Keratinocyte (primary cell): ENCODE data around the gene HELQ. TPM values are rescaled to one million over a fixed set of nuclear protein-coding genes. Genes with fewer than 3 reads are reported as not detected.

ENCODE experiments used
- DNase-seq: peaks from one replicate; pipeline ENCODE4 v3.0.0-alpha.2; 2011; ENCODE audit warnings: low read depth, missing footprints, low spot score
- FAIRE-seq: peaks from 2 replicates; lab custom pipeline; 2011; peaks lifted over from hg19 to GRCh38; lab: Jason Lieb, UNC
- H2AFZ ChIP-seq: 2 replicates; pipeline ENCODE4 v1.6.0; 2012; ENCODE audit warnings: low read length, control low read depth, inconsistent platforms; ENCODE audit not compliant: control insufficient read depth
- H3K27ac ChIP-seq: 2 replicates; pipeline ENCODE4 v1.5.1; 2011; ENCODE audit warnings: low read length; ENCODE audit not compliant: control insufficient read depth, insufficient read depth
- H3K27me3 ChIP-seq: 3 replicates; pipeline ENCODE4 v1.6.0; 2011; ENCODE audit warnings: low read length; ENCODE audit not compliant: control insufficient read depth, insufficient read depth; ENCODE audit errors: extremely low read depth
- H3K36me3 ChIP-seq, 2 experiments: 2 replicates in 1 of 2; 3 replicates in 1 of 2; pipeline ENCODE4 v1.5.1; 2011; ENCODE audit warnings: low read length in 2 of 2, mild to moderate bottlenecking in 1 of 2; ENCODE audit not compliant: control insufficient read depth in 2 of 2, insufficient read depth in 2 of 2; ENCODE audit errors: extremely low read depth in 1 of 2
- H3K4me1 ChIP-seq: 3 replicates; pipeline ENCODE4 v1.5.1; 2011; ENCODE audit warnings: low read length; ENCODE audit not compliant: control insufficient read depth, insufficient read depth; ENCODE audit errors: extremely low read depth
- H3K4me2 ChIP-seq: 3 replicates; pipeline ENCODE4 v1.6.0; 2011; ENCODE audit warnings: low read depth, low read length; ENCODE audit not compliant: control insufficient read depth, insufficient read depth; ENCODE audit errors: extremely low read depth
- H3K4me3 ChIP-seq, 3 experiments: fragments of 200-600 bp in 1 of 3; sonication (generic) in 1 of 3; 2 replicates in 2 of 3; 3 replicates in 1 of 3; pipeline ENCODE4 v1.5.1; 2011 to 2016; ENCODE audit warnings: low read length in 3 of 3, mild to moderate bottlenecking in 3 of 3, control low read depth in 2 of 3, inconsistent platforms in 1 of 3, low read depth in 1 of 3, mixed read lengths in 1 of 3, mixed run types in 1 of 3, moderate library complexity in 1 of 3; ENCODE audit not compliant: control insufficient read depth in 2 of 3, insufficient read depth in 2 of 3; ENCODE audit errors: extremely low read depth in 1 of 3
- H3K79me2 ChIP-seq: 2 replicates; pipeline ENCODE4 v1.6.0; 2012; ENCODE audit warnings: low read length; ENCODE audit not compliant: control insufficient read depth, insufficient read depth
- H3K9ac ChIP-seq: 3 replicates; pipeline ENCODE4 v1.6.0; 2011; ENCODE audit warnings: low read length; ENCODE audit not compliant: control insufficient read depth, insufficient read depth; ENCODE audit errors: extremely low read depth
- H3K9me1 ChIP-seq: 3 replicates; pipeline ENCODE4 v1.6.0; 2011; ENCODE audit warnings: low read length; ENCODE audit not compliant: control insufficient read depth, insufficient read depth; ENCODE audit errors: extremely low read depth
- H3K9me3 ChIP-seq: 2 replicates; pipeline ENCODE4 v1.5.1; 2012; ENCODE audit warnings: low read depth, low read length; ENCODE audit not compliant: control insufficient read depth
- H4K20me1 ChIP-seq: 3 replicates; pipeline ENCODE4 v1.6.0; 2011; ENCODE audit warnings: low read length; ENCODE audit not compliant: control insufficient read depth, insufficient read depth; ENCODE audit errors: extremely low read depth
- EZH2 ChIP-seq: IDR thresholded peaks from one replicate; pipeline ENCODE4 v1.6.1; 2012; ENCODE audit warnings: inconsistent platforms, mild to moderate bottlenecking, low read length, moderate library complexity
- dilution Hi-C: fragments of 300-500 bp; cut with MboI; formaldehyde crosslinking; loops from one replicate; pipeline ENCODE4 v1.7.0; 2020; ENCODE audit warnings: low sequenced_read_pairs; ENCODE audit not compliant: extremely low pct_ligation_motif_present
- polyA plus RNA-seq, 5 experiments: library from polyadenylated mRNA; depleted of rRNA in 3 of 5; stranded (reverse) in 3 of 5; stranded (forward) in 1 of 5; unstranded in 1 of 5; fragments of >200 nt; gene quantifications; 1 replicate in 1 of 5; 2 replicates in 3 of 5; 3 replicates in 1 of 5; pipeline versions ENCODE4 v1.2.1 to v1.2.3, GENCODE V29; 2011 to 2012; ENCODE audit warnings: missing spikeins in 2 of 5, low read depth in 1 of 5, low replicate concordance in 1 of 5
- TF ChIP-seq, protein P1 (sequence below), 3 experiments: IDR thresholded peaks in 1 of 3; conservative IDR thresholded peaks in 1 of 3; optimal IDR thresholded peaks in 1 of 3; 2 replicates in 2 of 3; 3 replicates in 1 of 3; pipeline versions ENCODE3 to v1.5.1; 2011; ENCODE audit warnings: low read length in 3 of 3, mild to moderate bottlenecking in 3 of 3, moderate library complexity in 2 of 3, control low read depth in 1 of 3, inconsistent platforms in 1 of 3; ENCODE audit not compliant: insufficient read depth in 2 of 3; ENCODE audit errors: extremely low read depth in 1 of 3

Gene HELQ
- polyA plus RNA-seq, 1 donor (not counting 4 experiments of a cell fraction or from before 2014, with no cell fraction given) = 10.5 TPM

DNA sequence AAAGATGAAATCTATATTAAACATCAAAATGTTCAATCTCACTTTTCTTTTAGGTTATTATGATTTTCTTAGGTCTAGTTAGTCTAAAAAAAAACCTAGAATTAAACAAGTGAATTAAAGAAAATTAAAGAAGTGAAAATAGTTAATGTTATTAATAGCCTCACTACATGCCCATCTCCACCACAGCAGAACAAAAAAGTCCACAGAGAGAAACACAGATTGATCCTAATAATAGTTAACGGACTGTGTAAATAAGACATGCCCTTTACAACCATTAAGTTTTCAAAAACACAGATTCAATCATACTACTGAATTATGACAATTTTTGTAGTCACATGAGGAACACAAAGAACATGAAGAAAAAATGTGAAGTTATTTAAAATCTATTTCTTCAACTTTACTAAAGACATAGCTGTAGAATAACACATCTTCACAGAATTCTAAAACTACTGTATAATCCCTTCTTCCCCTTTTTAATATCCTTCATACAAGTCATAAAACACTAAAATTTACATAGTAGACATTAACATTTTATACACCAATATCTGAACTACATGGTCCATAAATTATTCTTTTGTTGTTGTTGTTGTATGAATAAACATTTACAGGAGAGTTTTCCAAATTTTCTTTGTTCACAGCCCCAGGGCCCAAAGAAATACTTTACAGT lies 15.3 kb downstream of the HELQ start:
- no peaks in the 10 kb centered on the region for H3K9me1 ChIP-seq
- FAIRE-seq = no peak
- peaks cover 3 to 6% of the 10 kb centered on the region in 2 experiments for H3K36me3 ChIP-seq
- H4K20me1 ChIP-seq = no peaks in the 10 kb centered on the region
- H3K9me3 ChIP-seq = no peaks in the 10 kb centered on the region
- H3K27me3 ChIP-seq = no peaks in the 10 kb centered on the region
- DNase-seq = no peak
- H3K27ac ChIP-seq = no peak overlapping the region
- dilution Hi-C loops = no loop called here
- no peak overlapping the region for H3K4me3 ChIP-seq
- no peaks in the 10 kb centered on the region for H3K79me2 ChIP-seq
- no peak overlapping the region for H3K4me2 ChIP-seq
- H3K4me1 ChIP-seq = no peaks in the 10 kb centered on the region
- no peak overlapping the region for H3K9ac ChIP-seq
- no peak overlapping the region for H2AFZ ChIP-seq
- no peak for TF ChIP-seq EZH2
- TF ChIP-seq, protein P1, sequence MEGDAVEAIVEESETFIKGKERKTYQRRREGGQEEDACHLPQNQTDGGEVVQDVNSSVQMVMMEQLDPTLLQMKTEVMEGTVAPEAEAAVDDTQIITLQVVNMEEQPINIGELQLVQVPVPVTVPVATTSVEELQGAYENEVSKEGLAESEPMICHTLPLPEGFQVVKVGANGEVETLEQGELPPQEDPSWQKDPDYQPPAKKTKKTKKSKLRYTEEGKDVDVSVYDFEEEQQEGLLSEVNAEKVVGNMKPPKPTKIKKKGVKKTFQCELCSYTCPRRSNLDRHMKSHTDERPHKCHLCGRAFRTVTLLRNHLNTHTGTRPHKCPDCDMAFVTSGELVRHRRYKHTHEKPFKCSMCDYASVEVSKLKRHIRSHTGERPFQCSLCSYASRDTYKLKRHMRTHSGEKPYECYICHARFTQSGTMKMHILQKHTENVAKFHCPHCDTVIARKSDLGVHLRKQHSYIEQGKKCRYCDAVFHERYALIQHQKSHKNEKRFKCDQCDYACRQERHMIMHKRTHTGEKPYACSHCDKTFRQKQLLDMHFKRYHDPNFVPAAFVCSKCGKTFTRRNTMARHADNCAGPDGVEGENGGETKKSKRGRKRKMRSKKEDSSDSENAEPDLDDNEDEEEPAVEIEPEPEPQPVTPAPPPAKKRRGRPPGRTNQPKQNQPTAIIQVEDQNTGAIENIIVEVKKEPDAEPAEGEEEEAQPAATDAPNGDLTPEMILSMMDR (optimal IDR thresholded peaks at IDR 0.05 in 1 of 3, IDR thresholded peaks at IDR 0.05 in 1 of 3, conservative IDR thresholded peaks at IDR 0.05 in 1 of 3; ENCODE audit: extremely low read depth in 1 of 3, insufficient read depth in 2 of 3, low read length in 3 of 3) = no peak

DNA sequence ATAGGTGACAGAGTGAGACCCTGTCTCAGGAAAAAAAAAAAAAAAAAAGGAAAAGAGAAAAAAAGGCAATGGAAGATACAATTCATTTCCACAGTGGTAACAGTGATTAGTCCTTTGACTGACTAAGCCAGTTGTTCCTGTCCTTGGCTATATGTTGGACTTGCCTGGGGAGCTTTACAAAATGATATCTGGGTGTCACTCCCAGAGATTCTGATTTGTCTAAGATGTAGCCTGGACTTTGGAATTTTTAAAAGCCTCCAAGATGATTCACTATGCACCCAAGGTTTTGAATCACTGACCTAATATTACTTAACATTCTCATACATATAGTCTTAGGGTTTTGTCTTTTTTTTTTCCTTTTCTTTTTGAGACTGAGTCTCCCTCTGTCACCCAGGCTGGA lies 16.9 kb downstream of the HELQ start:
- TF ChIP-seq EZH2 = no peak
- TF ChIP-seq, protein P1 (optimal IDR thresholded peaks at IDR 0.05 in 1 of 3, IDR thresholded peaks at IDR 0.05 in 1 of 3, conservative IDR thresholded peaks at IDR 0.05 in 1 of 3; ENCODE audit: extremely low read depth in 1 of 3, insufficient read depth in 2 of 3, low read length in 3 of 3) = no peak
- Histone ChIP-seq H3K79me2 (no peaks in the 10 kb centered on the region), H3K27ac (no peak overlapping the region), H3K27me3 (no peaks in the 10 kb centered on the region), H3K9me1 (no peaks in the 10 kb centered on the region), H3K4me2 (no peak overlapping the region), H3K9ac (no peak overlapping the region), H2AFZ (no peak overlapping the region), H4K20me1 (no peaks in the 10 kb centered on the region), H3K4me3 (no peak overlapping the region), H3K4me1 (no peaks in the 10 kb centered on the region), H3K36me3 (peaks cover 3 to 6% of the 10 kb centered on the region in 2 experiments), H3K9me3 (no peaks in the 10 kb centered on the region)
- no peak for FAIRE-seq
- DNase-seq = no peak
- dilution Hi-C loops = no loop called here
